HEK293 (cell line): Measurements from ENCODE around the gene FGFR2.

ENCODE experiments used
- CTCF ChIA-PET: fragments of 350-600 bp; formaldehyde crosslinking; extraction: SDS; loops from one replicate; lab custom pipeline; 2021; ENCODE audit warnings: antibody characterized with exemption; lab: Yijun Ruan, JAX
- POLR2A ChIA-PET: fragments of 300-600 bp; formaldehyde crosslinking; extraction: SDS; loops from one replicate; lab custom pipeline; 2020; ENCODE audit warnings: antibody characterized with exemption, inconsistent platforms; lab: Yijun Ruan, JAX
- H3K27ac ChIP-seq: fragments of 200-500 bp; sonication (Bioruptor generic); 2 replicates; pipeline ENCODE4 v1.5.1; 2014; ENCODE audit warnings: low read depth, low read length, control low read depth, inconsistent platforms; ENCODE audit errors: extremely low read depth
- H3K36me3 ChIP-seq, 2 experiments: fragments of 200-500 bp in 1 of 2; sonication (Bioruptor generic) in 1 of 2; 1 replicate in 1 of 2; 2 replicates in 1 of 2; pipeline ENCODE4 v1.5.1; 2014 to 2017; ENCODE audit warnings: inconsistent platforms in 2 of 2, low read length in 2 of 2; ENCODE audit not compliant: control insufficient read depth in 2 of 2, insufficient read depth in 1 of 2
- H3K4me1 ChIP-seq: fragments of 200-500 bp; sonication (Bioruptor generic); 2 replicates; pipeline ENCODE4 v1.5.1; 2014; ENCODE audit warnings: mild to moderate bottlenecking, low read length, inconsistent platforms; ENCODE audit not compliant: control insufficient read depth, insufficient read depth
- H3K4me3 ChIP-seq: 2 replicates; pipeline ENCODE4 v1.5.1; 2011; ENCODE audit warnings: low read depth, mild to moderate bottlenecking, control low read depth, low read length, moderate library complexity
- H3K9me3 ChIP-seq: fragments of 200-500 bp; sonication (Bioruptor generic); 2 replicates; pipeline ENCODE4 v1.5.1; 2014; ENCODE audit warnings: low read depth, low read length, inconsistent platforms; ENCODE audit not compliant: control insufficient read depth, insufficient read depth
- ELK4 ChIP-seq: IDR thresholded peaks from 2 replicates; pipeline ENCODE4 v1.6.1; 2011; ENCODE audit warnings: mild to moderate bottlenecking, low read depth, low read length, borderline replicate concordance
- HIC1 ChIP-seq: fragments of 450-650 bp; formaldehyde crosslinking; IDR thresholded peaks from 2 replicates; pipeline ENCODE4 v1.5.1; 2016; ENCODE audit warnings: missing biosample characterization, missing genetic modification characterization
- KLF1 ChIP-seq: fragments of 450-650 bp; formaldehyde crosslinking; IDR thresholded peaks from 2 replicates; pipeline ENCODE4 v1.5.1; 2016; ENCODE audit warnings: missing biosample characterization, missing genetic modification characterization
- OVOL3 ChIP-seq: fragments of 450-650 bp; formaldehyde crosslinking; IDR thresholded peaks from 2 replicates; pipeline ENCODE4 v1.5.1; 2016; ENCODE audit warnings: missing biosample characterization, missing genetic modification characterization
- PRDM10 ChIP-seq: fragments of 450-650 bp; formaldehyde crosslinking; IDR thresholded peaks from 2 replicates; pipeline ENCODE4 v1.5.1; 2016; ENCODE audit warnings: missing biosample characterization, missing genetic modification characterization
- TRIM28 ChIP-seq: IDR thresholded peaks from 2 replicates; pipeline ENCODE4 v1.6.1; 2011; ENCODE audit warnings: low read length, control low read depth, borderline replicate concordance
- ZBTB11 ChIP-seq: fragments of 450-650 bp; formaldehyde crosslinking; conservative IDR thresholded peaks from 2 replicates; pipeline ENCODE4 v1.5.1; 2016; ENCODE audit warnings: low read depth, missing biosample characterization, missing genetic modification characterization
- ZBTB26 ChIP-seq: fragments of 450-650 bp; formaldehyde crosslinking; optimal IDR thresholded peaks from 2 replicates; pipeline ENCODE3; 2016; ENCODE audit warnings: missing biosample characterization, mild to moderate bottlenecking, missing genetic modification characterization
- ZNF112 ChIP-seq: fragments of 450-650 bp; formaldehyde crosslinking; IDR thresholded peaks from 2 replicates; pipeline ENCODE4 v1.5.0; 2017; ENCODE audit warnings: missing biosample characterization, missing genetic modification characterization
- ZNF155 ChIP-seq: fragments of 450-650 bp; formaldehyde crosslinking; IDR thresholded peaks from 2 replicates; pipeline ENCODE4 v1.5.1; 2016; ENCODE audit warnings: missing biosample characterization, missing genetic modification characterization
- ZNF174 ChIP-seq: fragments of 450-650 bp; formaldehyde crosslinking; IDR thresholded peaks from 2 replicates; pipeline ENCODE4 v1.5.0; 2017; ENCODE audit warnings: missing biosample characterization, mild to moderate bottlenecking, missing genetic modification characterization
- ZNF18 ChIP-seq: fragments of 450-650 bp; formaldehyde crosslinking; IDR thresholded peaks from 2 replicates; pipeline ENCODE4 v1.5.1; 2016; ENCODE audit warnings: missing biosample characterization, missing genetic modification characterization
- ZNF202 ChIP-seq: fragments of 450-650 bp; formaldehyde crosslinking; IDR thresholded peaks from 2 replicates; pipeline ENCODE4 v1.5.1; 2016; ENCODE audit warnings: missing biosample characterization, missing genetic modification characterization, borderline replicate concordance
- ZNF221 ChIP-seq: fragments of 450-650 bp; formaldehyde crosslinking; IDR thresholded peaks from 2 replicates; pipeline ENCODE4 v1.5.1; 2017; ENCODE audit warnings: missing biosample characterization, missing genetic modification characterization, borderline replicate concordance
- ZNF423 ChIP-seq: fragments of 450-650 bp; formaldehyde crosslinking; IDR thresholded peaks from 2 replicates; pipeline ENCODE4 v1.5.1; 2016; ENCODE audit warnings: missing biosample characterization, missing genetic modification characterization
- ZNF48 ChIP-seq: fragments of 450-650 bp; formaldehyde crosslinking; IDR thresholded peaks from 2 replicates; pipeline ENCODE4 v1.5.1; 2016; ENCODE audit warnings: missing biosample characterization, missing genetic modification characterization
- ZNF514 ChIP-seq: fragments of 450-650 bp; formaldehyde crosslinking; IDR thresholded peaks from 2 replicates; pipeline ENCODE4 v1.5.1; 2016; ENCODE audit warnings: missing biosample characterization, missing genetic modification characterization
- ZNF585B ChIP-seq: fragments of 450-650 bp; formaldehyde crosslinking; IDR thresholded peaks from 2 replicates; pipeline ENCODE4 v1.5.1; 2016; ENCODE audit warnings: missing biosample characterization, missing genetic modification characterization
- ZNF639 ChIP-seq: fragments of 450-650 bp; formaldehyde crosslinking; IDR thresholded peaks from 2 replicates; pipeline ENCODE4 v1.5.1; 2016; ENCODE audit warnings: missing biosample characterization, missing genetic modification characterization
- ZNF785 ChIP-seq: fragments of 450-650 bp; formaldehyde crosslinking; IDR thresholded peaks from 2 replicates; pipeline ENCODE4 v1.5.1; 2016; ENCODE audit warnings: missing biosample characterization, missing genetic modification characterization

Gene FGFR2

GRCh38 chr10:121518333-121518732 lies 79.9 kb downstream of the FGFR2 start (continued):
- TF ChIP-seq HIC1 (tag by site-specific recombination) (no peak), OVOL3 (no peak)
- TF ChIP-seq, all 188 proteins: peak for 0

- Histone ChIP-seq H3K36me3 (peaks cover 0 to 59% of the 10 kb centered on the region in 2 experiments; a peak in 2 of 3 replicates), H3K27ac (no peak overlapping the region), H3K4me1 (no peaks in the 10 kb centered on the region), H3K9me3 (no peaks in the 10 kb centered on the region), H3K4me3 (no peak overlapping the region)
- TF ChIP-seq PRDM10 (tag by site-specific recombination) = no peak
- no peak for TF ChIP-seq ZNF48 (tag by site-specific recombination)
- no peak for TF ChIP-seq ZNF112 (tag by site-specific recombination)
- no peak for TF ChIP-seq ZNF423 (tag by site-specific recombination)
- TF ChIP-seq ZNF174 (tag by site-specific recombination) = no peak
- no peak for TF ChIP-seq ZBTB11 (tag by site-specific recombination)
- TF ChIP-seq ZNF18 = no peak
- no peak for TF ChIP-seq ZBTB26 (tag by site-specific recombination)
- TF ChIP-seq ZNF221 = no peak
- TF ChIP-seq ZNF514 (tag by site-specific recombination) = no peak
- no peak for TF ChIP-seq ZNF785
- no peak for TF ChIP-seq ZNF202 (tag by site-specific recombination)
- no peak for TF ChIP-seq ZNF639 (tag by site-specific recombination)
- no peak for TF ChIP-seq ZNF585B (tag by site-specific recombination)
- TF ChIP-seq ZNF155 = no peak
- no peak for TF ChIP-seq TRIM28
- TF ChIP-seq ELK4 = no peak
- no peak for TF ChIP-seq KLF1 (tag by site-specific recombination)
- ChIA-PET POLR2A (no interaction called here), CTCF (interaction anchor here (0.6 kb wide), 1 partner anchor 558 kb away, joined by 4 read pairs; no protein-coding TSS in a partner anchor)
Observed at GRCh38 chr10:121516093-121516865, 82.0 kb downstream of the FGFR2 start.
